K562 (cell line): ENCODE measurements around the gene AMIGO1. TPM values are rescaled to one million over a fixed set of nuclear protein-coding genes. Genes with fewer than 3 reads are reported as not detected.

Experiments used
- ATAC-seq: fragments of 200-7000 bp; cut with Tn5 transposase; 3 replicates; pipeline ENCODE4 v1.9.1; 2020; ENCODE audit warnings: moderate library complexity
- BruUV-seq: library from RNA; stranded (reverse); fragments of 400-500 nt; replicated peaks from 2 replicates; lab custom pipeline; 2021; lab: Mats Ljungman, UMichigan
- CTCF ChIA-PET: fragments of 300-600 bp; formaldehyde crosslinking; extraction: SDS; loops from one replicate; lab custom pipeline; 2021; ENCODE audit warnings: low intra/inter-chr PET ratio; lab: Yijun Ruan, JAX
- POLR2A ChIA-PET: fragments of 300-600, 350-650 bp; sonication (Branson Sonifier 250); formaldehyde crosslinking; extraction: SDS; loops from one replicate; lab custom pipeline; 2021; ENCODE audit warnings: antibody characterized with exemption, inconsistent platforms; lab: Yijun Ruan, JAX
- DNase-seq, 4 experiments: peaks; one replicate each; pipeline versions ENCODE4 v3.0.0 to v3.0.0-alpha.2; 2011 to 2018; ENCODE audit warnings: low spot score in 3 of 4, mixed read lengths in 3 of 4; ENCODE audit errors: extremely low read depth in 1 of 4
- FAIRE-seq: peaks from 2 replicates; lab custom pipeline; 2011; peaks lifted over from hg19 to GRCh38; lab: Jason Lieb, UNC
- H2AFZ ChIP-seq: 2 replicates; pipeline ENCODE4 v1.6.0; 2011; ENCODE audit warnings: low read depth, low read length, control low read depth, inconsistent platforms
- H3K27ac ChIP-seq: fragments of 200-600 bp; 3 replicates; pipeline ENCODE4 v1.8.0; 2011; ENCODE audit warnings: low read depth, mild to moderate bottlenecking, control low read depth, inconsistent platforms, low read length, moderate library complexity, mixed read lengths; ENCODE audit errors: extremely low read depth
- H3K27me3 ChIP-seq, 2 experiments: fragments of 300-600 bp in 1 of 2; 2 replicates in 1 of 2; 3 replicates in 1 of 2; pipeline versions ENCODE4 v1.6.0 to v1.8.0; 2011; ENCODE audit warnings: inconsistent platforms in 2 of 2, low read length in 2 of 2, mild to moderate bottlenecking in 1 of 2, mixed read lengths in 1 of 2, moderate library complexity in 1 of 2; ENCODE audit not compliant: control insufficient read depth in 2 of 2, insufficient read depth in 2 of 2
- H3K36me3 ChIP-seq: fragments of 300-600 bp; 3 replicates; pipeline ENCODE4 v1.8.0; 2011; ENCODE audit warnings: mild to moderate bottlenecking, low read length, inconsistent platforms; ENCODE audit not compliant: control insufficient read depth, insufficient read depth
- H3K4me1 ChIP-seq, 2 experiments: fragments of 200-600 bp in 1 of 2; replicated peaks in 1 of 2; 2 replicates in 1 of 2; 3 replicates in 1 of 2; pipeline versions ENCODE4 v1.5.1 to v1.8.0; 2011; ENCODE audit warnings: inconsistent platforms in 2 of 2, low read length in 2 of 2, mild to moderate bottlenecking in 1 of 2, mixed read lengths in 1 of 2, moderate library complexity in 1 of 2; ENCODE audit not compliant: control insufficient read depth in 2 of 2, insufficient read depth in 2 of 2
- H3K4me2 ChIP-seq: 2 replicates; pipeline ENCODE4 v1.6.1; 2011; ENCODE audit warnings: low read length, control low read depth, inconsistent platforms, mixed read lengths; ENCODE audit not compliant: insufficient read depth
- H3K4me3 ChIP-seq: fragments of 200-600 bp; sonication (generic), shearing (Covaris generic); 2 replicates; pipeline ENCODE4 v1.5.1; 2016; ENCODE audit warnings: control low read depth, inconsistent platforms
- H3K79me2 ChIP-seq: fragments of 200-600 bp; 3 replicates; pipeline ENCODE4 v1.8.0; 2011; ENCODE audit warnings: low read length, inconsistent platforms; ENCODE audit not compliant: control insufficient read depth, insufficient read depth
- H3K9ac ChIP-seq, 2 experiments: 2 replicates each; pipeline versions ENCODE4 v1.6.0 to v1.6.1; 2011; ENCODE audit warnings: low read depth in 2 of 2, low read length in 2 of 2, control low read depth in 1 of 2, inconsistent platforms in 1 of 2, mild to moderate bottlenecking in 1 of 2, mixed read lengths in 1 of 2; ENCODE audit not compliant: insufficient read depth in 1 of 2
- H3K9me1 ChIP-seq: one replicate; pipeline ENCODE4 v1.6.0; 2011; ENCODE audit warnings: inconsistent platforms, mild to moderate bottlenecking, low read length, moderate library complexity; ENCODE audit not compliant: control insufficient read depth, insufficient read depth
- H3K9me3 ChIP-seq: replicated peaks from 2 replicates; pipeline ENCODE4 v1.5.1; 2011; ENCODE audit warnings: low read depth, low read length, inconsistent platforms; ENCODE audit not compliant: control insufficient read depth, insufficient read depth
- H4K20me1 ChIP-seq: replicated peaks from 2 replicates; pipeline ENCODE4 v1.6.1; 2011; ENCODE audit warnings: low read length, inconsistent platforms, mixed read lengths; ENCODE audit not compliant: control insufficient read depth, insufficient read depth
- CBX8 ChIP-seq: fragments of 200-600 bp; sonication (generic); IDR thresholded peaks from 2 replicates; pipeline ENCODE4 v1.6.1; 2012; ENCODE audit warnings: borderline replicate concordance, mixed run types, low read depth, mild to moderate bottlenecking, moderate library complexity, mixed read lengths, low read length, control low read depth, inconsistent platforms; ENCODE audit not compliant: poor library complexity, severe bottlenecking; ENCODE audit errors: extremely low read depth
- CHD4 ChIP-seq: fragments of 200-600 bp; sonication (generic); IDR thresholded peaks from 3 replicates; pipeline ENCODE4 v1.6.1; 2012; ENCODE audit warnings: low read depth, mild to moderate bottlenecking, mixed read lengths, low read length, inconsistent platforms; ENCODE audit not compliant: insufficient read depth, insufficient replicate concordance, poor library complexity, severe bottlenecking
- DIDO1 ChIP-seq: fragments of 450-650 bp; IDR thresholded peaks from 2 replicates; pipeline ENCODE4 v1.6.1; 2016; ENCODE audit warnings: low read depth, missing biosample characterization, missing genetic modification characterization
- ESRRB ChIP-seq: fragments of 250-450 bp; sonication (Bioruptor Pico); IDR thresholded peaks from 2 replicates; pipeline ENCODE4 v1.5.0; 2020; ENCODE audit warnings: mild to moderate bottlenecking, moderate library complexity, borderline replicate concordance
- ETV1 ChIP-seq: fragments of 450-650 bp; conservative IDR thresholded peaks from 2 replicates; pipeline ENCODE4 v1.6.1; 2016; ENCODE audit warnings: missing genetic modification characterization, control low read depth, low read depth, missing compliant biosample characterization
- NCOR1 ChIP-seq: fragments of 450-650 bp; IDR thresholded peaks from 2 replicates; pipeline ENCODE4 v1.6.1; 2016; ENCODE audit warnings: mild to moderate bottlenecking, moderate library complexity
- RFX7 ChIP-seq: fragments of 250-450 bp; sonication (Bioruptor Pico); IDR thresholded peaks from 2 replicates; pipeline ENCODE4 v1.5.1; 2021; ENCODE audit warnings: mild to moderate bottlenecking
- SMARCA5 ChIP-seq: fragments of 450-650 bp; IDR thresholded peaks from 2 replicates; pipeline ENCODE4 v1.6.1; 2016
- ZNF551 ChIP-seq: fragments of 250-450 bp; sonication (Bioruptor Pico); IDR thresholded peaks from 2 replicates; pipeline ENCODE4 v1.5.0; 2021; ENCODE audit warnings: mild to moderate bottlenecking, moderate library complexity
- WGBS: fragments of 100-300 bp; shearing (Covaris generic); methylation state at CpG from one replicate; pipeline ENCODE4 v1.1.6; 2016; ENCODE audit warnings: low coverage, mixed read lengths; ENCODE audit not compliant: insufficient coverage; ENCODE audit errors: missing lambda C conversion rate; 5-methylcytosine and 5-hydroxymethylcytosine counted together
- in situ Hi-C: fragments of 300-500 bp; cut with MboI; formaldehyde crosslinking; loops from 4 replicates; pipeline ENCODE4 v1.15.0; 2018; ENCODE audit warnings: inconsistent platforms, mixed read lengths
- intact Hi-C: fragments of 100-400 bp; cut with micrococcal nuclease; formaldehyde crosslinking; loops from 2 replicates; pipeline ENCODE4 v1.14.2; 2022
- polyA plus RNA-seq, 8 experiments: library from polyadenylated mRNA; depleted of rRNA in 4 of 8; stranded (reverse) in 5 of 8; unstranded in 3 of 8; fragments of >200 nt; fragmentation: Nextera tagmentation in 2 of 8; fragmentation: Illumina TruSeq in 1 of 8; extraction: Ambion mirVana in 2 of 8; extraction: Trizol in 1 of 8; gene quantifications; 2 replicates each; pipeline versions ENCODE4 v1.2.1 to v1.2.3, GENCODE V29; 2011 to 2014; ENCODE audit warnings: inconsistent platforms in 1 of 8, missing spikeins in 1 of 8
- total RNA-seq, 7 experiments: library from RNA; depleted of rRNA in 6 of 7; stranded (reverse); fragments of >200 nt in 6 of 7; fragmentation: Illumina TruSeq in 2 of 7; extraction: Trizol in 2 of 7; gene quantifications; 2 replicates each; pipeline versions ENCODE4 v1.2.1 to v1.2.3, GENCODE V29; 2011 to 2021; ENCODE audit warnings: low replicate concordance in 1 of 7
- TF ChIP-seq, protein P1 (sequence below): sonication (generic); formaldehyde crosslinking; IDR thresholded peaks from 2 replicates; pipeline ENCODE4 v1.5.0; 2020; ENCODE audit warnings: missing genetic modification reagents
- TF ChIP-seq, protein P2 (sequence below): fragments of 250-450 bp; sonication (Bioruptor Pico); IDR thresholded peaks from 2 replicates; pipeline ENCODE4 v1.4.0; 2020; ENCODE audit warnings: mild to moderate bottlenecking, moderate library complexity
- TF ChIP-seq, protein P3 (sequence below): sonication (generic); formaldehyde crosslinking; IDR thresholded peaks from 2 replicates; pipeline ENCODE4 v1.8.1; 2023; ENCODE audit warnings: mild to moderate bottlenecking, missing genetic modification reagents, moderate library complexity

The AMIGO1 gene
- total and polyA plus RNA-seq, 9 of the 15 experiments (the other 6 are each of a cell fraction or from before 2014, with no cell fraction given) = 0.24 to 1.0 (median 0.54) TPM

- BruUV-seq = no TSS peak
- intact Hi-C loops = no loop called here
- ATAC-seq = no peak
- H3K4me1 ChIP-seq = no peaks in the 10 kb centered on the region
- H3K9ac ChIP-seq = no peak overlapping the region
- no peak overlapping the region for H3K4me3 ChIP-seq
- H3K27me3 ChIP-seq = peaks cover 5 to 7% of the 10 kb centered on the region in 2 experiments; a peak in 4 of 5 replicates
- TF ChIP-seq CBX8 = no peak
- no peak for TF ChIP-seq CHD4
- no peak for TF ChIP-seq RFX7 (CRISPR knock-in tag)
- no peak for TF ChIP-seq DIDO1 (tag)
- no peak for TF ChIP-seq ESRRB
- no peak for TF ChIP-seq ETV1 (tag)
- TF ChIP-seq, protein P1, sequence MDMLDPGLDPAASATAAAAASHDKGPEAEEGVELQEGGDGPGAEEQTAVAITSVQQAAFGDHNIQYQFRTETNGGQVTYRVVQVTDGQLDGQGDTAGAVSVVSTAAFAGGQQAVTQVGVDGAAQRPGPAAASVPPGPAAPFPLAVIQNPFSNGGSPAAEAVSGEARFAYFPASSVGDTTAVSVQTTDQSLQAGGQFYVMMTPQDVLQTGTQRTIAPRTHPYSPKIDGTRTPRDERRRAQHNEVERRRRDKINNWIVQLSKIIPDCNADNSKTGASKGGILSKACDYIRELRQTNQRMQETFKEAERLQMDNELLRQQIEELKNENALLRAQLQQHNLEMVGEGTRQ (CRISPR knock-in tag) = no peak
- TF ChIP-seq, protein P2, sequence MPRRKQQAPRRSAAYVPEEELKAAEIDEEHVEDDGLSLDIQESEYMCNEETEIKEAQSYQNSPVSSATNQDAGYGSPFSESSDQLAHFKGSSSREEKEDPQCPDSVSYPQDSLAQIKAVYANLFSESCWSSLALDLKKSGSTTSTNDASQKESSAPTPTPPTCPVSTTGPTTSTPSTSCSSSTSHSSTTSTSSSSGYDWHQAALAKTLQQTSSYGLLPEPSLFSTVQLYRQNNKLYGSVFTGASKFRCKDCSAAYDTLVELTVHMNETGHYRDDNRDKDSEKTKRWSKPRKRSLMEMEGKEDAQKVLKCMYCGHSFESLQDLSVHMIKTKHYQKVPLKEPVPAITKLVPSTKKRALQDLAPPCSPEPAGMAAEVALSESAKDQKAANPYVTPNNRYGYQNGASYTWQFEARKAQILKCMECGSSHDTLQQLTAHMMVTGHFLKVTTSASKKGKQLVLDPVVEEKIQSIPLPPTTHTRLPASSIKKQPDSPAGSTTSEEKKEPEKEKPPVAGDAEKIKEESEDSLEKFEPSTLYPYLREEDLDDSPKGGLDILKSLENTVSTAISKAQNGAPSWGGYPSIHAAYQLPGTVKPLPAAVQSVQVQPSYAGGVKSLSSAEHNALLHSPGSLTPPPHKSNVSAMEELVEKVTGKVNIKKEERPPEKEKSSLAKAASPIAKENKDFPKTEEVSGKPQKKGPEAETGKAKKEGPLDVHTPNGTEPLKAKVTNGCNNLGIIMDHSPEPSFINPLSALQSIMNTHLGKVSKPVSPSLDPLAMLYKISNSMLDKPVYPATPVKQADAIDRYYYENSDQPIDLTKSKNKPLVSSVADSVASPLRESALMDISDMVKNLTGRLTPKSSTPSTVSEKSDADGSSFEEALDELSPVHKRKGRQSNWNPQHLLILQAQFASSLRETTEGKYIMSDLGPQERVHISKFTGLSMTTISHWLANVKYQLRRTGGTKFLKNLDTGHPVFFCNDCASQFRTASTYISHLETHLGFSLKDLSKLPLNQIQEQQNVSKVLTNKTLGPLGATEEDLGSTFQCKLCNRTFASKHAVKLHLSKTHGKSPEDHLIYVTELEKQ (CRISPR knock-in tag) = no peak
- no peak for TF ChIP-seq ZNF551 (CRISPR knock-in tag)
- TF ChIP-seq NCOR1 = no peak
- TF ChIP-seq, protein P3, sequence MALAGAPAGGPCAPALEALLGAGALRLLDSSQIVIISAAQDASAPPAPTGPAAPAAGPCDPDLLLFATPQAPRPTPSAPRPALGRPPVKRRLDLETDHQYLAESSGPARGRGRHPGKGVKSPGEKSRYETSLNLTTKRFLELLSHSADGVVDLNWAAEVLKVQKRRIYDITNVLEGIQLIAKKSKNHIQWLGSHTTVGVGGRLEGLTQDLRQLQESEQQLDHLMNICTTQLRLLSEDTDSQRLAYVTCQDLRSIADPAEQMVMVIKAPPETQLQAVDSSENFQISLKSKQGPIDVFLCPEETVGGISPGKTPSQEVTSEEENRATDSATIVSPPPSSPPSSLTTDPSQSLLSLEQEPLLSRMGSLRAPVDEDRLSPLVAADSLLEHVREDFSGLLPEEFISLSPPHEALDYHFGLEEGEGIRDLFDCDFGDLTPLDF (CRISPR knock-in tag) = no peak
- no peak for TF ChIP-seq SMARCA5
- H3K4me2 ChIP-seq = no peak overlapping the region
- H3K36me3 ChIP-seq = no peaks in the 10 kb centered on the region
- H3K27ac ChIP-seq = no peak overlapping the region
- H3K79me2 ChIP-seq = no peaks in the 10 kb centered on the region
- no peak overlapping the region for H2AFZ ChIP-seq
- WGBS = 3% methylated on average over 4 of the region's 4 CpGs
- CTCF ChIA-PET = no interaction called here
- H4K20me1 ChIP-seq = no peaks in the 10 kb centered on the region
- POLR2A ChIA-PET = interaction anchor here (1.2 kb wide), 1 partner anchor 11 kb away, joined by 6 read pairs; no protein-coding TSS in a partner anchor
- FAIRE-seq = no peak
- no peaks in the 10 kb centered on the region for H3K9me1 ChIP-seq
- in situ Hi-C loops = no loop called here
- no peak for DNase-seq
- no peaks in the 10 kb centered on the region for H3K9me3 ChIP-seq
These were observed 51.7 kb downstream of the AMIGO1 start for GRCh38 chr1:109457819-109458218.
